Fibroblast of lung (primary cell): ENCODE measurements around the gene SDR42E1. TPM values are rescaled to one million over a fixed set of nuclear protein-coding genes. Genes with fewer than 3 reads are reported as not detected.

Source experiments
- DNase-seq, 2 donors: peaks; one replicate each; pipeline versions ENCODE4 v3.0.0 to v3.0.0-alpha.2; 2010; ENCODE audit warnings: low read depth in 2 of 2
- H2AFZ ChIP-seq: 2 replicates; pipeline ENCODE4 v1.5.1; 2012; ENCODE audit warnings: low read length, control low read depth, inconsistent platforms
- H3K27ac ChIP-seq: 2 replicates; pipeline ENCODE4 v1.5.1; 2011; ENCODE audit warnings: low read length, control low read depth; ENCODE audit not compliant: insufficient read depth
- H3K27me3 ChIP-seq: 2 replicates; pipeline ENCODE4 v1.5.1; 2011; ENCODE audit warnings: mild to moderate bottlenecking, low read length; ENCODE audit not compliant: control insufficient read depth, insufficient read depth
- H3K36me3 ChIP-seq: 2 replicates; pipeline ENCODE4 v1.5.1; 2011; ENCODE audit warnings: low read length; ENCODE audit not compliant: control insufficient read depth, insufficient read depth
- H3K4me1 ChIP-seq: 2 replicates; pipeline ENCODE4 v1.5.1; 2011; ENCODE audit warnings: low read length; ENCODE audit not compliant: control insufficient read depth, insufficient read depth; ENCODE audit errors: extremely low read depth
- H3K4me2 ChIP-seq: 2 replicates; pipeline ENCODE4 v1.5.1; 2011; ENCODE audit warnings: low read length, control low read depth; ENCODE audit not compliant: insufficient read depth; ENCODE audit errors: extremely low read depth
- H3K4me3 ChIP-seq, 4 experiments: fragments of 200-600 bp in 1 of 4; sonication (generic) in 1 of 4; replicated peaks in 1 of 4; 2 replicates each; pipeline ENCODE4 v1.5.1; 2011 to 2016; ENCODE audit warnings: low read length in 4 of 4, low read depth in 3 of 4, mild to moderate bottlenecking in 3 of 4, control low read depth in 2 of 4, inconsistent platforms in 1 of 4, mixed read lengths in 1 of 4; ENCODE audit not compliant: insufficient read depth in 1 of 4; ENCODE audit errors: control extremely low read depth in 1 of 4
- H3K79me2 ChIP-seq: 2 replicates; pipeline ENCODE4 v1.5.1; 2012; ENCODE audit warnings: mild to moderate bottlenecking, low read length, inconsistent platforms; ENCODE audit not compliant: control insufficient read depth, insufficient read depth
- H3K9ac ChIP-seq: 2 replicates; pipeline ENCODE4 v1.5.1; 2011; ENCODE audit warnings: mild to moderate bottlenecking, low read length, control low read depth; ENCODE audit not compliant: insufficient read depth
- H3K9me3 ChIP-seq: 2 replicates; pipeline ENCODE4 v1.5.1; 2012; ENCODE audit warnings: low read depth, low read length; ENCODE audit not compliant: control insufficient read depth, insufficient read depth
- H4K20me1 ChIP-seq: 2 replicates; pipeline ENCODE4 v1.5.1; 2011; ENCODE audit warnings: low read length; ENCODE audit not compliant: control insufficient read depth, insufficient read depth; ENCODE audit errors: extremely low read depth
- CTCF ChIP-seq, 2 donors: IDR thresholded peaks in 1 of 2; conservative IDR thresholded peaks in 1 of 2; 1 replicate in 1 of 2; 2 replicates in 1 of 2; pipeline ENCODE4 v1.5.1; 2011 to 2012; ENCODE audit warnings: low read length in 2 of 2, control low read depth in 1 of 2, inconsistent platforms in 1 of 2, low read depth in 1 of 2, mild to moderate bottlenecking in 1 of 2
- EZH2 ChIP-seq: IDR thresholded peaks from 2 replicates; pipeline ENCODE4 v1.5.1; 2012; ENCODE audit warnings: low read length, control low read depth, mild to moderate bottlenecking; ENCODE audit errors: missing control alignments
- polyA plus RNA-seq, 2 donors: library from polyadenylated mRNA; depleted of rRNA in 1 of 2; stranded (reverse) in 1 of 2; unstranded in 1 of 2; fragments of >200 nt; gene quantifications; 2 replicates each; pipeline ENCODE4 v1.2.1, GENCODE V29; 2011 to 2012; ENCODE audit warnings: missing spikeins in 1 of 2
- total RNA-seq: library from RNA; depleted of rRNA; stranded (reverse); fragments of >200 nt; gene quantifications from 2 replicates; pipeline ENCODE4 v1.2.1, GENCODE V29; 2014

The SDR42E1 gene
- total and polyA plus RNA-seq, 2 donors (not counting 1 experiment from before 2014, with no cell fraction given): 1.0 to 1.8 TPM

- TF ChIP-seq EZH2 (no peak), CTCF (conservative IDR thresholded peaks at IDR 0.05 in 1 of 2, IDR thresholded peaks at IDR 0.05 in 1 of 2; ENCODE audit: low read depth in 1 of 2, low read length in 2 of 2) (no peak)
These were observed 38.2 kb upstream of the SDR42E1 start for GRCh38 chr16:82049484-82049883.

GRCh38 chr16:82047787-82048186 lies 36.5 kb upstream of the SDR42E1 start:
- no peak overlapping the region for H3K9ac ChIP-seq
- H4K20me1 ChIP-seq: no peaks in the 10 kb centered on the region
- no peak overlapping the region for H3K4me2 ChIP-seq
- H3K79me2 ChIP-seq: no peaks in the 10 kb centered on the region
- no peak overlapping the region for H3K4me3 ChIP-seq
- peaks cover 3% of the 10 kb centered on the region for H3K27me3 ChIP-seq
- H3K4me1 ChIP-seq: peaks cover 10% of the 10 kb centered on the region
- no peak overlapping the region for H2AFZ ChIP-seq
- no peak for DNase-seq
- no peaks in the 10 kb centered on the region for H3K9me3 ChIP-seq
- TF ChIP-seq EZH2 (no peak), CTCF (conservative IDR thresholded peaks at IDR 0.05 in 1 of 2, IDR thresholded peaks at IDR 0.05 in 1 of 2; ENCODE audit: low read depth in 1 of 2, low read length in 2 of 2) (no peak)
- H3K36me3 ChIP-seq: no peaks in the 10 kb centered on the region
- no peak overlapping the region for H3K27ac ChIP-seq

More at GRCh38 chr16:82049484-82049883, 38.2 kb upstream of the SDR42E1 start:
- Histone ChIP-seq H3K4me3 (no peak overlapping the region), H3K4me2 (no peak overlapping the region), H3K27ac (no peak overlapping the region), H2AFZ (no peak overlapping the region), H3K36me3 (no peaks in the 10 kb centered on the region), H3K9me3 (no peaks in the 10 kb centered on the region), H3K27me3 (peaks cover 3% of the 10 kb centered on the region), H3K9ac (no peak overlapping the region), H3K79me2 (no peaks in the 10 kb centered on the region), H3K4me1 (peaks cover 2% of the 10 kb centered on the region), H4K20me1 (no peaks in the 10 kb centered on the region)
- DNase-seq: no peak

DNA sequence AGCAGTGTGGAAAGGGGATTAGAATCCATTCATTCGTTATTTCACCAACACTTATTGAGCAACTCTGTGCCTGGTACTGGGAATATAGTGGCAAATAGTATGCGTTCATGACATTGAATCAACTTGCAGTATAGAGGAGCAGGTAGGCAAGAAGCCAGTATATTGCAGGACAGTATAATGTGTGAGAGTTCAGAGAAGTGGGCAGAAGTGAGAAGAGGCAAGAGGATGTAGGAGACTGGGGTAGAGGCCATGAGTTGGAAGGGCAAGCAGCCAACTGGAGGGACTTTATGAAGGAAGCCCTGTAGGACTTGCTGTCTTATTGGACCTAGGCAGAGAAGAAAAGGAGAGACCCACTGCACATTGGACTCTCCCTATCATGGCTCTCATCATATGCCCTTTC lies 36.1 kb upstream of the SDR42E1 start:
- no peak overlapping the region for H3K9ac ChIP-seq
- no peak overlapping the region for H3K4me2 ChIP-seq
- DNase-seq: no peak
- no peak overlapping the region for H3K27ac ChIP-seq
- peaks cover 3% of the 10 kb centered on the region for H3K27me3 ChIP-seq
- no peaks in the 10 kb centered on the region for H4K20me1 ChIP-seq
- H3K36me3 ChIP-seq: no peaks in the 10 kb centered on the region
- no peaks in the 10 kb centered on the region for H3K9me3 ChIP-seq
- no peak overlapping the region for H2AFZ ChIP-seq
- H3K79me2 ChIP-seq: no peaks in the 10 kb centered on the region
- peaks cover 11% of the 10 kb centered on the region for H3K4me1 ChIP-seq
- H3K4me3 ChIP-seq: no peak overlapping the region
- TF ChIP-seq EZH2: no peak
- TF ChIP-seq CTCF (conservative IDR thresholded peaks at IDR 0.05 in 1 of 2, IDR thresholded peaks at IDR 0.05 in 1 of 2; ENCODE audit: low read depth in 1 of 2, low read length in 2 of 2): no peak
